ENCODE results near the gene TSPAN10.

The TSPAN10 gene

GRCh38 chr17:81690549-81690948, 53.6 kb downstream of the TSPAN10 start:
- DNase-seq = no peak

- DNase-seq = no peak
Observed at GRCh38 chr17:81691196-81691595, 54.2 kb downstream of the TSPAN10 start.

- DNase-seq = no peak
Observed at GRCh38 chr17:81691608-81692007, 54.6 kb downstream of the TSPAN10 start.

DNA sequence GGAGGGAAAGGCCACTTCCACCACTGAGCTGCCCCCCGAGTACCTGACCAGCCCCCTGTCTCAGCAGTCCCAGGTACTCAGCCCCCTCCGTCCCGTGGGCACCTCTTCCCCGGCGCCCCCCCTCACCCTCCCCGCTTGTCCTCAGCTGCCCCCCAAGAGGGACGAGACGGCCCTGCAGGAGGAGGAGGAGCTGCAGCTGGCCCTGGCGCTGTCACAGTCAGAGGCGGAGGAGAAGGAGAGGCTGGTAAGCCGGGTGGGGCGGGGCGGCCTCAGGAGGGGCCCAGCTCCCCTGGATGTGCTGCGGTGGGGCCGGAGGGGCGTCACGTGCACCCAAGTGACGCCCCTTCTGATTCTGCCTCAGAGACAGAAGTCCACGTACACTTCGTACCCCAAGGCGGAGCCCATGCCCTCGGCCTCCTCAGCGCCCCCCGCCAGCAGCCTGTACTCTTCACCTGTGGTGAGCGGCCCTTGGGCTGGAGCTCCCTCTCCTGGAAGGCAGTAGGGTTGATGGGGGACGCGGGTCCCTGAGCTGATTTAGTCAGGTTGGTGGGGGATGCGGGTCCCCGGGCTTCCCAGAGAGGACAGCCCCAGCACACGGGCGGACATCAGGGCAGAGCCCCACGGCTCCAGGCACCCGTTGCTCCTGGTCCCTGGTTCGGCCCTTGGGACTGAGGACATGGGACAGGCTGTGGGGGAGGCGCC, 56.7 kb downstream of the TSPAN10 start:
- DNase-seq = no peak

- no peak for DNase-seq
Observed at GRCh38 chr17:81694810-81695209, 57.8 kb downstream of the TSPAN10 start.

GRCh38 chr17:81695211-81695610, 58.2 kb downstream of the TSPAN10 start:
- no peak for DNase-seq

DNA sequence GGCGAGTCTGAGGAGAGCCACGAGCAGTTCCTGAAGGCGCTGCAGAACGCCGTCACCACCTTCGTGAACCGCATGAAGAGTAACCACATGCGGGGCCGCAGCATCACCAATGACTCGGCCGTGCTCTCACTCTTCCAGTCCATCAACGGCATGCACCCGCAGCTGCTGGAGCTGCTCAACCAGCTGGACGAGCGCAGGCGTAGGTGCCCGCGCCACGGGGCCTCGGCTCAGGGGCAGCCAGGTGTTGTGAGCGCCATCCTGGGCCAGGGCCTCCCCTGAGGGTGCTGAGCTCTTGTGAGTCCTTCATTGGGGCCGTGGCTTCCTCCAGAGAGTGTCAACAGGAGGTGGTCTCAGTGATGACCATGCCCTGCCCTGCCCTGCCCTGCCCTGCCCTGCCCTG, 58.8 kb downstream of the TSPAN10 start:
- no peak for DNase-seq

DNA sequence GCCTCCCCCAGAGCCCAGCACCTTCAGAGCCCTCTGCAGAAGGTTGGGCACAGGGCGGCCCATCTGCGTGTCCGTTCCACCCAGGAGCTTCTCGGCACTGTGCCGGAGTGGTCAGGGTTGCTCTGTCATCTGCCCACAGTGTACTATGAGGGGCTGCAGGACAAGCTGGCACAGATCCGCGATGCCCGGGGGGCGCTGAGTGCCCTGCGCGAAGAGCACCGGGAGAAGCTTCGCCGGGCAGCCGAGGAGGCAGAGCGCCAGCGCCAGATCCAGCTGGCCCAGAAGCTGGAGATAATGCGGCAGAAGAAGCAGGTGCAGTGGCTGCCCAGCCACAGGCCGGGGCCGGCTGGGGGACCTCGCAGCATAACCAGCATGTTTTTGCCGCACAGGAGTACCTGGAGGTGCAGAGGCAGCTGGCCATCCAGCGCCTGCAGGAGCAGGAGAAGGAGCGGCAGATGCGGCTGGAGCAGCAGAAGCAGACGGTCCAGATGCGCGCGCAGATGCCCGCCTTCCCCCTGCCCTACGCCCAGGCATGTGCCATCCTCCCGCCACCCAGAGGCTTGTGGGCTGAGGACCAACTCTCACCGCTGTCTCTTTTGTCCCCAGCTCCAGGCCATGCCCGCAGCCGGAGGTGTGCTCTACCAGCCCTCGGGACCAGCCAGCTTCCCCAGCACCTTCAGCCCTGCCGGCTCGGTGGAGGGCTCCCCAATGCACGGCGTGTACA, 59.4 kb downstream of the TSPAN10 start:
- DNase-seq = no peak

- no peak for DNase-seq
Observed at GRCh38 chr17:81697261-81698044, 60.5 kb downstream of the TSPAN10 start.

All from NCI-H510A treated with DMSO at 0.1 percent for 48 hours (cell line).